Activated CD8-positive, alpha-beta T cell treated with anti-CD3 and anti-CD28 coated beads, Interleukin-2, amount 10 ng/mL, durations not matched to agents 7 days and 5 days (primary cell): ENCODE results near the gene KRT31. TPM values are rescaled to one million over a fixed set of nuclear protein-coding genes. Genes with fewer than 3 reads are reported as not detected.

ENCODE experiments used
- ATAC-seq: fragments of 150-1000 bp; cut with Tn5 transposase; one replicate; pipeline ENCODE4 v1.10.0; 2021; ENCODE audit warnings: moderate library complexity
- CTCF ChIA-PET: fragments of 350-600 bp; sonication (Branson Sonifier 250); formaldehyde crosslinking; loops from one replicate; lab custom pipeline; 2021; ENCODE audit warnings: antibody characterized with exemption; lab: Charles Lee
- POLR2A ChIA-PET: fragments of 350-600 bp; sonication (Branson Sonifier 250); formaldehyde crosslinking; loops from one replicate; lab custom pipeline; 2021; ENCODE audit warnings: antibody characterized with exemption; lab: Charles Lee
- DNase-seq: peaks from one replicate; pipeline ENCODE4 v3.0.0-alpha.2; 2020
- H3K27ac Mint-ChIP-seq: one replicate; pipeline ENCODE4 v1.8.0; 2021; ENCODE audit warnings: mild to moderate bottlenecking, mixed read lengths
- H3K27me3 Mint-ChIP-seq: one replicate; pipeline ENCODE4 v1.8.0; 2021; ENCODE audit warnings: low read depth, mixed read lengths
- H3K36me3 Mint-ChIP-seq: one replicate; pipeline ENCODE4 v1.8.0; 2021; ENCODE audit warnings: low read depth, mixed read lengths
- H3K4me1 Mint-ChIP-seq: one replicate; pipeline ENCODE4 v1.8.0; 2021; ENCODE audit warnings: low read depth, mixed read lengths
- H3K4me3 Mint-ChIP-seq: one replicate; pipeline ENCODE4 v1.8.0; 2021; ENCODE audit warnings: mild to moderate bottlenecking, mixed read lengths
- H3K9me3 Mint-ChIP-seq: one replicate; pipeline ENCODE4 v1.8.0; 2022; ENCODE audit warnings: mixed read lengths; ENCODE audit not compliant: insufficient read depth
- total RNA-seq, 2 experiments: library from RNA; stranded (reverse); gene quantifications; one replicate each; pipeline ENCODE4 v1.2.3, GENCODE V29; 2021

The KRT31 gene
- total RNA-seq, 2 experiments from 2014 or later = not detected

DNA sequence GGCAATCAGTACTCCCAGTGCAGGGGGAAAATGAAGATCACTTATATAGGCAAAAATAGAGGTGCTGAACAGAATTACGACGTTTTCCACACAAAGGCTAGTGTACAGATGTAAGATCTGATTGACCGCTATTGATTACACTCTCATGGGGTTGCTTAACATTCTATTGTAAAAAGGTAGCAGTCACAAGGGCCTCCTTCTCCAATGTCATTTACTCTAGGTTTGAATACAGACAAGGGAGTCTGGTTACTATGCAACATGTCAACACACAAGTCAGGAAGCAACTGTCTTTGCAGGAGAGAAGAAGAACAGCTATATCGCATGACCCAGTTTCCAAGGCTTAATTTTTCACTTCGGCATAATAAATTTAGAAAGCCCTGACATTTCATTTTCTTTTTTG, 19.1 kb upstream of the KRT31 start:
- no peak for DNase-seq
- Mint-ChIP-seq H3K4me1 (no peaks in the 10 kb centered on the region), H3K4me3 (no peak overlapping the region), H3K9me3 (no peaks in the 10 kb centered on the region), H3K27ac (no peak overlapping the region), H3K36me3 (no peaks in the 10 kb centered on the region), H3K27me3 (no peaks in the 10 kb centered on the region)
- CTCF ChIA-PET = interaction anchor here (1.0 to 1.8 kb wide), 3 partner anchors 15 to 94 kb away, joined by 3 to 4 read pairs (median 4); no protein-coding TSS in a partner anchor
- POLR2A ChIA-PET = no interaction called here
- ATAC-seq = no peak

DNA sequence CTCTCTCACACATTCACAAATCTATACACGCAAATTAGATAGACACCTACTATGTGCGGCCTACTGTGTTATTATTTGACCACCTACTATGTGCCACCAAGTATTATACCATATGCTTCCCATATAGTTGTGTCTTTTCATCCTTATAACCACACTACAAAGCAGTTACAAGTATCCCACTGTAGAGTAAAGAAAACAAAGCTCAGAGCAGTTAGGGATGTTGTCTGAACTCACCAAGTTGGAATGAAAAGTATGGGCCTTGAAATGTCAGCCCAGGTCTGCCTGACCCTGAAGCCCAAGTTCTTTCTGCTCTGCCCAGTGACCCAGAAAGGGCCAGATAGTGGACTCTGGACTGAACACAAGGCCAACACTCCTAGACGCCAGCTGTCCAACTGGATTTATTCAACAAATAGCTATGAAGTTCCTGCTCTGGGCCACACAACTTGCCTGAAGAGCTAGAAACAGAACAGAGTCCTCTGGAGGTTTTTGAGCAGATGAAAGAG, 18.5 kb upstream of the KRT31 start:
- H3K36me3 Mint-ChIP-seq = no peaks in the 10 kb centered on the region
- H3K27me3 Mint-ChIP-seq = no peaks in the 10 kb centered on the region
- no peak for ATAC-seq
- ChIA-PET CTCF (interaction anchor here (1.0 to 1.8 kb wide), 3 partner anchors 14 to 94 kb away, joined by 3 to 4 read pairs (median 4); no protein-coding TSS in a partner anchor), POLR2A (no interaction called here)
- no peaks in the 10 kb centered on the region for H3K4me1 Mint-ChIP-seq
- H3K9me3 Mint-ChIP-seq = no peaks in the 10 kb centered on the region
- no peak for DNase-seq
- no peak overlapping the region for H3K27ac Mint-ChIP-seq
- no peak overlapping the region for H3K4me3 Mint-ChIP-seq

DNA sequence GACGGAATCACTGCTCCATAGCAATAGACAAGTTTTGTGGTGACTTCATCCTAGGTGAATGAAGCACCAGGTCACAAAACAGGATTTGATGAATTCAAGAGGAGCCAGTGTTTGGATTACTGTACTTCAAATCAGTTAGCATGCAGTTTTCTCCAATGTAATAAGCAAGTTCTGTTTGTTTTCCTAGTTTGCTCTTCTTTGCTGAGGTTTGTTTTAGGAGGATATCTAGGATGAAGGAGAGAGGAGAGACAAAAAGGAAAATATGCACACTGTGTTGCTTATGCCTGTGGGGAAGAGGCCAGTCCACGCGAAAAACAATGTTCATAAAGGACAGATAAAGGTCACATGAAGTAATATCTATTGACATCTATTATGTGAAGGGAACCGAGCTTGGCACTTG, 18.0 kb upstream of the KRT31 start:
- no peak for ATAC-seq
- no peak for DNase-seq
- Mint-ChIP-seq H3K9me3 (no peaks in the 10 kb centered on the region), H3K27ac (no peak overlapping the region), H3K4me3 (no peak overlapping the region), H3K36me3 (no peaks in the 10 kb centered on the region), H3K27me3 (no peaks in the 10 kb centered on the region), H3K4me1 (no peaks in the 10 kb centered on the region)
- ChIA-PET POLR2A (no interaction called here), CTCF (interaction anchor here (1.0 to 1.8 kb wide), 2 partner anchors 14 to 19 kb away, joined by 3 to 4 read pairs; no protein-coding TSS in a partner anchor)

DNA sequence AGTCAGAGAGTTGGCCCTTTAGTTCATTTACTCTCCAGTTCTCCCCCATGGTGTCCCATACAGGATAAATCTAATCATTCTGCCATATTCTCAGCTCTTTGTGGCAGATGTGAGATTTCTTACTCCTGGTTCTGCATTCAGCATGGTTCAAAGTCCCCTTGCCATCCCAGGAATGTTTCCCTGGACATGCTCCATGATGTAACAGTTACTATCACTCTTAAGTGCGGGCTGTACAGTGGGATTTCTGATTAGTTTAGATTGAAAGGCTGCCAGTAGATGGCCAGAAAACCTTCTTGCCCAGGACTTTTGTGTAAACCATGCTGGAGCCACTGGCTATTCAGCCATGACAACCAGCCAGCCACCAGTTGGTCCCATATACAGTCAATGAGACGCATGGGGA, 16.6 kb upstream of the KRT31 start:
- DNase-seq (no peak), ATAC-seq (no peak)
- no peaks in the 10 kb centered on the region for H3K9me3 Mint-ChIP-seq
- peaks cover 3% of the 10 kb centered on the region for H3K4me1 Mint-ChIP-seq
- CTCF ChIA-PET = no interaction called here
- no peak overlapping the region for H3K4me3 Mint-ChIP-seq
- POLR2A ChIA-PET = no interaction called here
- no peak overlapping the region for H3K27ac Mint-ChIP-seq
- no peaks in the 10 kb centered on the region for H3K36me3 Mint-ChIP-seq
- H3K27me3 Mint-ChIP-seq = no peaks in the 10 kb centered on the region

DNA sequence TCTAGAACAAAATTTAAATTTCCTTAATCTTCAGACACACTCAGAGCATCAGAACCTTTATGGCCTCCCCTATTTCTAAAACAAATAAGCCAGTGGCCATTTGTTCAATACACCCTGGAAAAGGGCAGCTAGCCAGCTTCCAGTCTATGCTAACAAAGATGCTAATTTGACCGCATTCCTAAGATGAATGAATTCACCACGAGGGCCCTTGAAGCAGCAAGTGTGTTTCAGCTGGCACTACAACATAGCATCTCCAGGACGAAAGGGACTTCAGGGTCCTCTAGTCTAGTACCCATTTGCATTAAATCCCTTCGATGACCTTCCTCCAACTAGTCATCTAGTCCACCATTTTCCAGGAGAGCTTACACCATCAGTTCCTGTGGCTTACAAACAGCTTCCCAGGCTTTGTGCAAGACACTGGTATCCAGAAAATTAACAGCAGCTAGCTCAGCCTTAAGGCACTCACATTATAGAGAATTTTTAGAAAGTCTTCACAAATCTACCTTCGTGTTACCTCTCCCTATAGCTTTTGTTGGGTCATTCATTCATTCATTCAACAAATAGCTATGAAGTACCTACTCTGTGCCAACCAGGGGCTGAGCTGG, 16.0 kb upstream of the KRT31 start:
- no peak overlapping the region for H3K27ac Mint-ChIP-seq
- no peaks in the 10 kb centered on the region for H3K9me3 Mint-ChIP-seq
- DNase-seq = no peak
- no peak overlapping the region for H3K4me3 Mint-ChIP-seq
- no peaks in the 10 kb centered on the region for H3K27me3 Mint-ChIP-seq
- ATAC-seq = no peak
- H3K4me1 Mint-ChIP-seq = peaks cover 5% of the 10 kb centered on the region
- POLR2A ChIA-PET = no interaction called here
- H3K36me3 Mint-ChIP-seq = no peaks in the 10 kb centered on the region
- CTCF ChIA-PET = no interaction called here

DNA sequence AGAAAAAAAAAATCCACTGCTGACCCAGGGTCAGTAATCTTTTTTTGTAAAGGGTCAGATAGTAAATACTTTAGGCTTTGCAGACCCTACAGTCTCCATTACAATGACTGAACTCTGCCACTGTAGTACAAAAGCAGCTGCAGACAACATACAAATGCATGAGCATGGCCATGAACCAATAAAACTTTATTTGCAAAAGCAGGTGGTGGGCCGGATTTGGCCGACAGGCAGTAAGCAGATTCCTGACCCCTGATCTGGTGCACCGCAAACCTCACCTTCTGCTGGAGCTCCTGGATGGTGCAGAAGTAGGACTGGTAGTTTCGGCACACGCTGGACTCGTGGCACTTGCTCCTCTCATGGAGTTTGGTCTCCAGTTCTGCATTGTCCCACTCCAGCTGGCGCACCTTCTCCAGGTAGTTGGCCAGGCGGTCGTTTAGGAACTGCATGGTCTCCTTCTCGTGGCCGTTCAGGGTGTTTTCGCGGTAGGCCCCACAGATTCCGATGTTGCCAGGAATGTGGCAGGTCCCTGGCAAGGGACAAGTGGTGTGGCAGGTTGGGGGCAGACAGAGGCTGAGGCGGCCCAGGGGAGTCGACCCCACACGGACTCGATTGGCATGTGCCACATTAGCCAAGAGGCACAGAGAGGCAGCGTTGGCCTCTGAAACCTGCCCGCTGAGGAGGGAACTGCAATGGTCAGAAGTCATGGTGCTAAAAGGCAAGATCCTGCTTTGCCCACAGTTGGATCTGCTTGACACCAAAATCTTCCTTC, 13.8 kb upstream of the KRT31 start:
- ATAC-seq (no peak), DNase-seq (no peak)
- no peak overlapping the region for H3K4me3 Mint-ChIP-seq
- ChIA-PET POLR2A (no interaction called here), CTCF (no interaction called here)
- peaks cover 5% of the 10 kb centered on the region for H3K4me1 Mint-ChIP-seq
- no peak overlapping the region for H3K27ac Mint-ChIP-seq
- no peaks in the 10 kb centered on the region for H3K9me3 Mint-ChIP-seq
- H3K27me3 Mint-ChIP-seq = no peaks in the 10 kb centered on the region
- H3K36me3 Mint-ChIP-seq = no peaks in the 10 kb centered on the region

DNA sequence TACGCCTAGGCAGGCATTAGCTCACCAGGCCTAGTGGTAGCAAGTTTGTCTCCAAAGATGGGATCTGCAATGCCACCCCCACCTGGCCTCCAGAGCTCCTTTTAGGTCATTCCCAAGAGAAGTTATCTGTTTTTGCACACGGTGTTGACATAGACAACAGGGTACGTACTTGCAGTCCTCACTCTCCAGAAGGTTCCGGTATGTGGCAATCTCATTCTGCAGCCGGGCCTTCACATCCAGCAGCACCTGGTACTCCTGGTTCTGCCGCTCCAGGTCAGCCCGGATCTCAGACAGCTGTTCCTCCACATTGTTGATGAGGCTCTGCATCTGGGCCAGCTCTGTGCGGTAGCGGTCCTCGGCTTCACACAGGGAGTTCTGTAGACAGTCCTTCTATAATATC, 9.8 kb upstream of the KRT31 start:
- Mint-ChIP-seq H3K27ac (no peak overlapping the region), H3K36me3 (no peaks in the 10 kb centered on the region), H3K27me3 (no peaks in the 10 kb centered on the region), H3K4me3 (no peak overlapping the region), H3K9me3 (no peaks in the 10 kb centered on the region), H3K4me1 (peaks cover 28% of the 10 kb centered on the region)
- ATAC-seq (no peak), DNase-seq (no peak)
- ChIA-PET CTCF (interaction anchor here (1.7 kb wide), 1 partner anchor 10 kb away, joined by 5 read pairs; no protein-coding TSS in a partner anchor), POLR2A (no interaction called here)

DNA sequence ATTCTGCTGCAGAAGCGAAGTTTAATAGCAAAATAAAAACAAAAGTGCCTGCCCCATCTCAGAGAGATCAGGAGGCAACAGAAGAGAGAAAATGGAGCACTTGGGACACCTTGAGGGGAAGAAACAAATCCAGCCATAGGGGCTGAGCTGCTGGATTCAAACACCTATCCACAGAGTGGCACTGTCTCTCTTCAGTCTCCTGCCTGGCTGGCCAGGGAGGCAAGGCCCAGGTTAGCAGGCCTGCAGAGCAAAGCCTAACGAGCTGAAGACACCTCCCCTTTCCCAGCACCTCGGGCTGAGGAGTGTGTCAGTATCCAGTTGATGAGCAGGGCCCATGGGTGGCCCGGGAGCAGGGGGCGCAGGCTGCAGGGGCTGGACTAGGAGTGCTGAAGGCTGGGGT, 8.8 kb upstream of the KRT31 start:
- no peaks in the 10 kb centered on the region for H3K9me3 Mint-ChIP-seq
- no peak for DNase-seq
- no peaks in the 10 kb centered on the region for H3K27me3 Mint-ChIP-seq
- H3K4me3 Mint-ChIP-seq = no peak overlapping the region
- ChIA-PET POLR2A (no interaction called here), CTCF (no interaction called here)
- ATAC-seq = no peak
- H3K4me1 Mint-ChIP-seq = peaks cover 28% of the 10 kb centered on the region
- no peak overlapping the region for H3K27ac Mint-ChIP-seq
- no peaks in the 10 kb centered on the region for H3K36me3 Mint-ChIP-seq

DNA sequence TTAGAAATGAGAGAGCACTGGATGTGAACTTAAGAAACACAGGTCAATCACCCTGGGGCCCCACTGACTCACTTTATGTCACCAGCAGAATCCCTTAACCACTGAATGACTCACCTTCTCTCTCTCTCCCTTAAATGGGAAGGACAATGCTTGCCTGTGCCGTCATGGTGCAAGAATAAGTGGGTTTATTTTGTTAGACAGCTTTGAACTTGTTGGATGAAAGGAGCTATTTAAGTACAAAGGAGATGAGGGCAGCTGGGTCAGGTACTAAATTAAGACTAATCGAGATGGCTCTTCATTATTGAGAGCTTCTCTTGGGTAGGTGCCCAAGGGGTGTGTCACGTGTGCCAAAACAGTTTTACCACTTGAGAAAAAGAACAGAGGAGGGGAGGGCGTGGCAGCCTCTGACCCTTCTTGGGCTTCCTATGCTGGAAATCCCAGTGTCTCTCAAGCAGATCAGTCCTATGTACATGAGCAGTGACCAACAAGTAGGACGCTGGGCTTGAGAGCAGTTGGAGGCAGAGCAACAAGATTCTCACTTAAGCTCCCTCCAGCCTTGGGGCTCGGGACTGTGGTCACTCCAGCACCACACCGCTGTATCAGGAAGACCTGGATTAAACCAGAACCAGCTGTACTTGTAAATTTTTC, 6.7 kb upstream of the KRT31 start:
- Mint-ChIP-seq H3K4me3 (no peak overlapping the region), H3K36me3 (no peaks in the 10 kb centered on the region), H3K9me3 (no peaks in the 10 kb centered on the region), H3K4me1 (peaks cover 27% of the 10 kb centered on the region), H3K27me3 (no peaks in the 10 kb centered on the region), H3K27ac (no peak overlapping the region)
- CTCF ChIA-PET = interaction anchor here (1.0 to 2.0 kb wide), 6 partner anchors 13 to 499 kb away, joined by 4 to 7 read pairs (median 4); no protein-coding TSS in a partner anchor
- ATAC-seq (no peak), DNase-seq (peak; percentile 24)
- POLR2A ChIA-PET = no interaction called here

DNA sequence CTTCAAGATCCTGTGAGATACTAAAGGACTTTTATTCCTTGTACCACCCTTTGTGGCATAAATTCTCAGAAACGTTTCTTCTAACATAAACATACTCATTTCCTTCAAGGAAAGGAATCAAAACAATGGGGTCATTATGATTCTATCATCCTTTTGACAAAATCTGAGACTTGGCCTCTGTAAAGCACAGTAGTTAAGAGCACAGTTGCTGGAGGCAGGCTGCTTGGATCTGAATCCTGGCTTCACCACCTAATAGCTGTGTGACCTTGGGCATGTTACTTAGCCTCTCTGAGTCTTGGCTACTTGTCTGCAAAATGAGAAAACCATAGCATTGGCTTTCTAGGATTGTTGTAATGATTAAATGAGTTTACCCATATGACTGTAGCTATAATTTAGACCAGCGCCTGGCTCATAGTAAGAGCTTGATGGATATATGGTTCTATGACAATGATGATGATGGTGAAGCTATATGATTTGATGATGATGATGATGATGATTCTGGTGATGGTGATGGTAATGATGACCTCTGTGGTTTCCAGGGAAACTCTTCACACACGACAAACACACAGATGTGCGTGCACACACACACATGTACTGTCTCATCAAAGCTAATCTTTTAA, 6.1 kb upstream of the KRT31 start:
- H3K36me3 Mint-ChIP-seq = no peaks in the 10 kb centered on the region
- no peak for DNase-seq
- POLR2A ChIA-PET = no interaction called here

DNA sequence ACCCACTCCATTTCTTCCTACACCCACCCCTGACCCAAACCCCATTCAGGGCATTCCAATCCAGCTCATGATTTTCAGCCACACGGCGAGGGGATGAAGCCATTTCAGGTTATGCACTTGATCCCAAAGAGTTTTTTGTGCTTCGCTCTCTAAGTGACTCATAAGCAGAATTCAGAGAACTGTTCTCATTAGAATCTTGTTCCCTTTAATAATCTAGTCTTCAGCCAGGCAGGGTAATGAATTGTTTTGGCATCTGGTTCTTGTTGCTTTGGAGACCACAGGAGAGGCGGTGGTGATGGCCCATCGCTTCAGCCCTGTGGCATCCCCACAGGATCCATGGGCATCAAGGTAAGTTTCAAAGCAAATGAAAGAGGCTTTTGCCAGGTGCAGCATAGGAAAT, 4.8 kb upstream of the KRT31 start:
- Mint-ChIP-seq H3K27me3 (no peaks in the 10 kb centered on the region), H3K36me3 (no peaks in the 10 kb centered on the region), H3K9me3 (no peaks in the 10 kb centered on the region), H3K27ac (peak overlapping the region; percentile 34), H3K4me3 (no peak overlapping the region), H3K4me1 (peaks cover 23% of the 10 kb centered on the region)
- CTCF ChIA-PET = interaction anchor here (1.5 kb wide), 1 partner anchor 14 kb away, joined by 4 read pairs; no protein-coding TSS in a partner anchor
- ATAC-seq (no peak), DNase-seq (no peak)
- POLR2A ChIA-PET = no interaction called here

More for the DNA sequence above, 6.1 kb upstream of the KRT31 start:
- Mint-ChIP-seq H3K9me3 (no peaks in the 10 kb centered on the region), H3K27me3 (no peaks in the 10 kb centered on the region), H3K4me1 (peaks cover 23% of the 10 kb centered on the region), H3K4me3 (no peak overlapping the region), H3K27ac (peak overlapping the region; percentile 4)
- CTCF ChIA-PET = interaction anchor here (1.0 to 2.0 kb wide), 7 partner anchors 13 to 498 kb away, joined by 3 to 7 read pairs (median 4); no protein-coding TSS in a partner anchor
- ATAC-seq = no peak
